Measurements from ENCODE around the gene YDJC. TPM values are rescaled to one million over a fixed set of nuclear protein-coding genes. Genes with fewer than 3 reads are reported as not detected.

The YDJC gene
- total and polyA plus RNA-seq, 2 of the 13 experiments (the other 11 are each of a cell fraction or from before 2014, with no cell fraction given), result 15.3 to 32.0 TPM

DNA sequence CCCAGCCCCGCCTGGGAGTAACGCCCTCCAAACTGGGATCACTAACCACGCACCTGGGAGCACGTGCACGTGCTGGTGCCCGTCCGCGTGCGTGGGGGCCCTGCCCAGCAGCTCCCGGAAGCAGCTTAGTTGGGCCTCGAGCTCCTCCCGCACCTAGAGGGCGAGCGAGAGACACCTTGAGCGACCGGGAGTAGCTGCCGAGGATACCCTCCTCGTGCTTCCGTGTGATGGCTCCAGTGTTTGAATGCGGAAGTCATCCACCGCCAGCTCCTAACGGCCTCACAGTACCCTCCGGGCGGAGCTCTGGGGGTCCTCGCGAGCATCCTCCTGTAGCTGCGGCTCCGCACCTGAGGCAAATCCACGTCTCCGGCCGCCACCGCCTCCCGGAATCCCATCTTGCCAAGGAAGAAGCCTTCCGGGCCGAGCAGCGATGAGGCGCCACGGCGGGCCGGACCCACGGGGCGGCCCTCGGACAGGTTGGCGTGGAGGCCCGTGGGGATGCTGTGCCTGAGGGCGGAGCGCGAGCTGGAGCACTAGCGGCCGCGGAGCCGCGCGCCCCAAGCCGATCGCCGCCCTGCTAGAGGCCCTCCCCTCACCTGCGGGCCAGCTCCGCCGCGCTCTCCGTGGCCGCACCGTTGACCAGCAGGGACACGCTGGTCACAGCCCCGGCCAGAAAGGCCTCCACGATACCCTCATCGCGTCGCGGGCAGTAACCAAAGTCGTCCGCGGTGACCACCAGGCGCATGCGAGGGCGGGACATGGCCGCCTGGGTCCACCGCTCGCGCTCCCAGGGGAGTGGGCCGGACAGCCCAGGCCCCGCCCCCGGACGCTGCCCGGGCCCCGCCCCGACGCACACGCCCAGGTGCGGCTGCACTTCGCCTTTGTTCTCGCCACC, at the start of gene YDJC (continued):
- TF ChIP-seq DNMT1 (CRISPR knock-in tag; IDR thresholded peaks at IDR 0.05) (no peak), TAF15 (IDR thresholded peaks at IDR 0.05; ENCODE audit: low read depth, low read length, poor library complexity, severe bottlenecking) (no peak), ZSCAN22 (CRISPR knock-in tag; IDR thresholded peaks at IDR 0.05) (peak; percentile 70; the same call in 1 of the 2 replicates), KDM4B (CRISPR knock-in tag; IDR thresholded peaks at IDR 0.05) (peak; percentile 97), FIP1L1 (IDR thresholded peaks at IDR 0.05; ENCODE audit: borderline replicate concordance, insufficient read depth, low read depth, low read length) (no peak), ZNF709 (CRISPR knock-in tag; IDR thresholded peaks at IDR 0.05) (0 out of 2 replicates have a peak, but pooled peaks have one; percentile 50), HNRNPUL1 (IDR thresholded peaks at IDR 0.05; ENCODE audit: low read depth, low read length) (no peak), POLR2AphosphoS2 (IDR thresholded peaks at IDR 0.05; ENCODE audit: low read depth, low read length) (no peak), ZFP82 (CRISPR knock-in tag; IDR thresholded peaks at IDR 0.05; ENCODE audit: borderline replicate concordance) (peak; percentile 91), SP1 (IDR thresholded peaks at IDR 0.05) (no peak), SP1 (CRISPR knock-in tag; IDR thresholded peaks at IDR 0.05) (peak; percentile 94), SMYD3 (CRISPR knock-in tag; IDR thresholded peaks at IDR 0.05) (peak; percentile 73; the same call in 1 of the 2 replicates), ZNF670 (CRISPR knock-in tag; IDR thresholded peaks at IDR 0.05; ENCODE audit: borderline replicate concordance) (peak; percentile 23; the same call in 1 of the 2 replicates), CCAR2 (optimal IDR thresholded peaks at IDR 0.05; ENCODE audit: low read depth, low read length) (no peak), ZFX (CRISPR knock-in tag; IDR thresholded peaks at IDR 0.05; ENCODE audit: low read depth) (peak; percentile 89), ZNF850 (CRISPR knock-in tag; conservative IDR thresholded peaks at IDR 0.05) (no peak)
- TF ChIP-seq, protein P1, sequence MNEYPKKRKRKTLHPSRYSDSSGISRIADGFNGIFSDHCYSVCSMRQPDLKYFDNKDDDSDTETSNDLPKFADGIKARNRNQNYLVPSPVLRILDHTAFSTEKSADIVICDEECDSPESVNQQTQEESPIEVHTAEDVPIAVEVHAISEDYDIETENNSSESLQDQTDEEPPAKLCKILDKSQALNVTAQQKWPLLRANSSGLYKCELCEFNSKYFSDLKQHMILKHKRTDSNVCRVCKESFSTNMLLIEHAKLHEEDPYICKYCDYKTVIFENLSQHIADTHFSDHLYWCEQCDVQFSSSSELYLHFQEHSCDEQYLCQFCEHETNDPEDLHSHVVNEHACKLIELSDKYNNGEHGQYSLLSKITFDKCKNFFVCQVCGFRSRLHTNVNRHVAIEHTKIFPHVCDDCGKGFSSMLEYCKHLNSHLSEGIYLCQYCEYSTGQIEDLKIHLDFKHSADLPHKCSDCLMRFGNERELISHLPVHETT (CRISPR knock-in tag; conservative IDR thresholded peaks at IDR 0.05), result peak; percentile 67
- TF ChIP-seq, protein P2, sequence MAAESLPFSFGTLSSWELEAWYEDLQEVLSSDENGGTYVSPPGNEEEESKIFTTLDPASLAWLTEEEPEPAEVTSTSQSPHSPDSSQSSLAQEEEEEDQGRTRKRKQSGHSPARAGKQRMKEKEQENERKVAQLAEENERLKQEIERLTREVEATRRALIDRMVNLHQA (CRISPR knock-in tag; IDR thresholded peaks at IDR 0.05), result 0 out of 2 replicates have a peak, but pooled peaks have one; percentile 63
- TF ChIP-seq, protein P3, sequence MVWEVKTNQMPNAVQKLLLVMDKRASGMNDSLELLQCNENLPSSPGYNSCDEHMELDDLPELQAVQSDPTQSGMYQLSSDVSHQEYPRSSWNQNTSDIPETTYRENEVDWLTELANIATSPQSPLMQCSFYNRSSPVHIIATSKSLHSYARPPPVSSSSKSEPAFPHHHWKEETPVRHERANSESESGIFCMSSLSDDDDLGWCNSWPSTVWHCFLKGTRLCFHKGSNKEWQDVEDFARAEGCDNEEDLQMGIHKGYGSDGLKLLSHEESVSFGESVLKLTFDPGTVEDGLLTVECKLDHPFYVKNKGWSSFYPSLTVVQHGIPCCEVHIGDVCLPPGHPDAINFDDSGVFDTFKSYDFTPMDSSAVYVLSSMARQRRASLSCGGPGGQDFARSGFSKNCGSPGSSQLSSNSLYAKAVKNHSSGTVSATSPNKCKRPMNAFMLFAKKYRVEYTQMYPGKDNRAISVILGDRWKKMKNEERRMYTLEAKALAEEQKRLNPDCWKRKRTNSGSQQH (CRISPR knock-in tag; IDR thresholded peaks at IDR 0.05; ENCODE audit: low read depth), result peak; percentile 71; the same call in 1 of the 2 replicates
- TF ChIP-seq, protein P4, sequence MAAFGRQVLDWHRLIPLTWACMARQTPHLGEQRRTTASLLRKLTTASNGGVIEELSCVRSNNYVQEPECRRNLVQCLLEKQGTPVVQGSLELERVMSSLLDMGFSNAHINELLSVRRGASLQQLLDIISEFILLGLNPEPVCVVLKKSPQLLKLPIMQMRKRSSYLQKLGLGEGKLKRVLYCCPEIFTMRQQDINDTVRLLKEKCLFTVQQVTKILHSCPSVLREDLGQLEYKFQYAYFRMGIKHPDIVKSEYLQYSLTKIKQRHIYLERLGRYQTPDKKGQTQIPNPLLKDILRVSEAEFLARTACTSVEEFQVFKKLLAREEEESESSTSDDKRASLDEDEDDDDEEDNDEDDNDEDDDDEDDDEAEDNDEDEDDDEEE (CRISPR knock-in tag; IDR thresholded peaks at IDR 0.05), result peak; percentile 44; the same call in 1 of the 2 replicates
- TF ChIP-seq, protein P5, sequence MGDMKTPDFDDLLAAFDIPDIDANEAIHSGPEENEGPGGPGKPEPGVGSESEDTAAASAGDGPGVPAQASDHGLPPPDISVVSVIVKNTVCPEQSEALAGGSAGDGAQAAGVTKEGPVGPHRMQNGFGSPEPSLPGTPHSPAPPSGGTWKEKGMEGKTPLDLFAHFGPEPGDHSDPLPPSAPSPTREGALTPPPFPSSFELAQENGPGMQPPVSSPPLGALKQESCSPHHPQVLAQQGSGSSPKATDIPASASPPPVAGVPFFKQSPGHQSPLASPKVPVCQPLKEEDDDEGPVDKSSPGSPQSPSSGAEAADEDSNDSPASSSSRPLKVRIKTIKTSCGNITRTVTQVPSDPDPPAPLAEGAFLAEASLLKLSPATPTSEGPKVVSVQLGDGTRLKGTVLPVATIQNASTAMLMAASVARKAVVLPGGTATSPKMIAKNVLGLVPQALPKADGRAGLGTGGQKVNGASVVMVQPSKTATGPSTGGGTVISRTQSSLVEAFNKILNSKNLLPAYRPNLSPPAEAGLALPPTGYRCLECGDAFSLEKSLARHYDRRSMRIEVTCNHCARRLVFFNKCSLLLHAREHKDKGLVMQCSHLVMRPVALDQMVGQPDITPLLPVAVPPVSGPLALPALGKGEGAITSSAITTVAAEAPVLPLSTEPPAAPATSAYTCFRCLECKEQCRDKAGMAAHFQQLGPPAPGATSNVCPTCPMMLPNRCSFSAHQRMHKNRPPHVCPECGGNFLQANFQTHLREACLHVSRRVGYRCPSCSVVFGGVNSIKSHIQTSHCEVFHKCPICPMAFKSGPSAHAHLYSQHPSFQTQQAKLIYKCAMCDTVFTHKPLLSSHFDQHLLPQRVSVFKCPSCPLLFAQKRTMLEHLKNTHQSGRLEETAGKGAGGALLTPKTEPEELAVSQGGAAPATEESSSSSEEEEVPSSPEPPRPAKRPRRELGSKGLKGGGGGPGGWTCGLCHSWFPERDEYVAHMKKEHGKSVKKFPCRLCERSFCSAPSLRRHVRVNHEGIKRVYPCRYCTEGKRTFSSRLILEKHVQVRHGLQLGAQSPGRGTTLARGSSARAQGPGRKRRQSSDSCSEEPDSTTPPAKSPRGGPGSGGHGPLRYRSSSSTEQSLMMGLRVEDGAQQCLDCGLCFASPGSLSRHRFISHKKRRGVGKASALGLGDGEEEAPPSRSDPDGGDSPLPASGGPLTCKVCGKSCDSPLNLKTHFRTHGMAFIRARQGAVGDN (CRISPR knock-in tag; IDR thresholded peaks at IDR 0.05), result peak; percentile 97
